GM12878 (cell line): ENCODE results near the gene SH3GL3. TPM values are rescaled to one million over a fixed set of nuclear protein-coding genes. Genes with fewer than 3 reads are reported as not detected.

ENCODE experiments used
- ATAC-seq: fragments of 200-7000 bp; cut with Tn5 transposase; 3 replicates; pipeline ENCODE4 v1.9.1; 2020; ENCODE audit warnings: mild to moderate bottlenecking, moderate library complexity
- BruUV-seq: library from RNA; stranded (reverse); fragments of 400-500 nt; replicated peaks from 2 replicates; lab custom pipeline; 2021; lab: Mats Ljungman, UMichigan
- CTCF ChIA-PET: fragments of 300-600 bp; sonication (Branson Sonifier 250); formaldehyde crosslinking; extraction: SDS; loops from one replicate; lab custom pipeline; 2021; ENCODE audit warnings: inconsistent platforms; lab: Yijun Ruan, JAX
- POLR2A ChIA-PET: fragments of 350-600 bp; formaldehyde crosslinking; extraction: SDS; loops from one replicate; lab custom pipeline; 2021; ENCODE audit warnings: inconsistent platforms; lab: Charles Lee
- RAD21 ChIA-PET: fragments of 300-600 bp; sonication (Branson Sonifier 250); formaldehyde crosslinking; loops from one replicate; lab custom pipeline; 2023; ENCODE audit warnings: antibody characterized with exemption; ENCODE audit not compliant: unreplicated experiment; lab: Charles Lee
- SMC1A ChIA-PET: fragments of 300-600 bp; sonication (Branson Sonifier 250); formaldehyde crosslinking; loops from one replicate; lab custom pipeline; 2023; ENCODE audit not compliant: unreplicated experiment, uncharacterized antibody; lab: Charles Lee
- DNase-seq: peaks from one replicate; pipeline ENCODE4 v3.0.0-alpha.2; 2011; ENCODE audit warnings: low read depth, low spot score
- FAIRE-seq: peaks from 3 replicates; lab custom pipeline; 2011; peaks lifted over from hg19 to GRCh38; lab: Jason Lieb, UNC
- H2AFZ ChIP-seq: 2 replicates; pipeline ENCODE4 v1.6.0; 2011; ENCODE audit warnings: low read depth, low read length, control low read depth; ENCODE audit not compliant: control insufficient read depth
- H3K27ac ChIP-seq: 2 replicates; pipeline ENCODE4 v1.5.1; 2011; ENCODE audit warnings: control low read depth; ENCODE audit not compliant: control insufficient read depth, insufficient read depth
- H3K27me3 ChIP-seq, 2 experiments: replicated peaks in 1 of 2; 2 replicates each; pipeline versions ENCODE4 v1.6.0 to v1.6.1; 2011; ENCODE audit warnings: low read length in 1 of 2; ENCODE audit not compliant: control insufficient read depth in 2 of 2, insufficient read depth in 2 of 2
- H3K36me3 ChIP-seq, 2 experiments: 2 replicates each; pipeline ENCODE4 v1.5.1; 2011; ENCODE audit warnings: low read length in 1 of 2; ENCODE audit not compliant: control insufficient read depth in 2 of 2, insufficient read depth in 2 of 2
- H3K4me1 ChIP-seq: 2 replicates; pipeline ENCODE4 v1.6.1; 2011; ENCODE audit warnings: mild to moderate bottlenecking, low read length, moderate library complexity, mixed read lengths; ENCODE audit not compliant: control insufficient read depth, insufficient read depth
- H3K4me2 ChIP-seq: 2 replicates; pipeline ENCODE4 v1.6.0; 2011; ENCODE audit warnings: control low read depth; ENCODE audit not compliant: control insufficient read depth, insufficient read depth
- H3K4me3 ChIP-seq: fragments of 200-600 bp; sonication (generic); 2 replicates; pipeline ENCODE4 v1.5.1; 2016
- H3K79me2 ChIP-seq: 2 replicates; pipeline ENCODE4 v1.6.0; 2011; ENCODE audit warnings: low read length; ENCODE audit not compliant: control insufficient read depth, insufficient read depth
- H3K9ac ChIP-seq: 2 replicates; pipeline ENCODE4 v1.8.0; 2011; ENCODE audit warnings: low read length, control low read depth, mixed read lengths; ENCODE audit not compliant: control insufficient read depth, insufficient read depth
- H3K9me3 ChIP-seq: replicated peaks from 3 replicates; pipeline ENCODE4 v1.5.1; 2011; ENCODE audit warnings: mild to moderate bottlenecking, low read length; ENCODE audit not compliant: control insufficient read depth, insufficient read depth
- H4K20me1 ChIP-seq: 2 replicates; pipeline ENCODE4 v1.6.0; 2011; ENCODE audit not compliant: control insufficient read depth, insufficient read depth
- BACH1 ChIP-seq: fragments of 450-650 bp; IDR thresholded peaks from 2 replicates; pipeline ENCODE4 v1.6.1; 2017; ENCODE audit warnings: mild to moderate bottlenecking, borderline replicate concordance
- CREM ChIP-seq: IDR thresholded peaks from 2 replicates; pipeline ENCODE4 v1.6.1; 2014; ENCODE audit warnings: antibody characterized with exemption, low read depth
- ELK1 ChIP-seq: IDR thresholded peaks from 2 replicates; pipeline ENCODE4 v1.6.1; 2012; ENCODE audit warnings: low read depth, low read length, improper control_type of control experiment
- LARP7 ChIP-seq: fragments of 450-650 bp; IDR thresholded peaks from 2 replicates; pipeline ENCODE4 v1.6.1; 2017; ENCODE audit warnings: mild to moderate bottlenecking
- MEF2B ChIP-seq: fragments of 450-650 bp; IDR thresholded peaks from 2 replicates; pipeline ENCODE4 v1.6.1; 2018; ENCODE audit warnings: mild to moderate bottlenecking, moderate library complexity; ENCODE audit not compliant: partially characterized antibody, poor library complexity, severe bottlenecking
- MYB ChIP-seq: fragments of 150-350 bp; IDR thresholded peaks from 2 replicates; pipeline ENCODE4 v1.6.1; 2014; ENCODE audit warnings: mild to moderate bottlenecking, low read depth, low read length, borderline replicate concordance
- NR2C1 ChIP-seq: fragments of 450-650 bp; IDR thresholded peaks from 2 replicates; pipeline ENCODE4 v1.6.1; 2017; ENCODE audit warnings: antibody characterized with exemption, mild to moderate bottlenecking, moderate library complexity
- PAX8 ChIP-seq: fragments of 450-650 bp; IDR thresholded peaks from 2 replicates; pipeline ENCODE4 v1.6.1; 2017; ENCODE audit warnings: mild to moderate bottlenecking, moderate library complexity
- POU2F2 ChIP-seq: IDR thresholded peaks from 3 replicates; pipeline ENCODE4 v1.6.1; 2011; ENCODE audit warnings: low read depth, mild to moderate bottlenecking, low read length, borderline replicate concordance
- RAD51 ChIP-seq: fragments of 450-650 bp; IDR thresholded peaks from 2 replicates; pipeline ENCODE4 v1.6.1; 2016; ENCODE audit warnings: moderate library complexity, mild to moderate bottlenecking, inconsistent platforms
- SMARCA5 ChIP-seq: fragments of 450-650 bp; IDR thresholded peaks from 2 replicates; pipeline ENCODE4 v1.6.1; 2017; ENCODE audit warnings: mild to moderate bottlenecking
- TCF12 ChIP-seq: IDR thresholded peaks from 2 replicates; pipeline ENCODE4 v1.6.1; 2011; ENCODE audit warnings: low read depth, mild to moderate bottlenecking, low read length
- TCF7 ChIP-seq: IDR thresholded peaks from 2 replicates; pipeline ENCODE4 v1.6.1; 2014; ENCODE audit warnings: antibody characterized with exemption, borderline replicate concordance
- WRNIP1 ChIP-seq: IDR thresholded peaks from 2 replicates; pipeline ENCODE4 v1.6.1; 2011; ENCODE audit warnings: low read depth, low read length, improper control_type of control experiment, borderline replicate concordance
- ZBED1 ChIP-seq: IDR thresholded peaks from 2 replicates; pipeline ENCODE4 v1.6.1; 2016; ENCODE audit warnings: borderline replicate concordance
- ZBTB4 ChIP-seq: fragments of 450-650 bp; formaldehyde crosslinking; IDR thresholded peaks from 2 replicates; pipeline ENCODE4 v1.4.0; 2022; ENCODE audit warnings: mild to moderate bottlenecking, moderate library complexity
- WGBS: methylation state at CpG from one replicate; pipeline ENCODE4 v1.1.6; 2016; ENCODE audit warnings: low lambda C conversion rate; ENCODE audit not compliant: insufficient replicate concordance, insufficient coverage; ENCODE audit errors: missing lambda C conversion rate; 5-methylcytosine and 5-hydroxymethylcytosine counted together
- in situ Hi-C: fragments of 300-500 bp; cut with MboI; formaldehyde crosslinking; loops from 9 replicates; pipeline ENCODE4 v1.14.3; 2018; ENCODE audit warnings: mixed read lengths
- intact Hi-C: fragments of 100-400 bp; cut with micrococcal nuclease; formaldehyde crosslinking; loops from one replicate; pipeline ENCODE4 v1.14.2; 2022; ENCODE audit not compliant: unreplicated experiment
- polyA plus RNA-seq, 11 experiments: library from polyadenylated mRNA; depleted of rRNA in 4 of 11; unstranded in 6 of 11; stranded (reverse) in 5 of 11; fragments of >200 nt; fragmentation: Nextera tagmentation in 4 of 11; fragmentation: Illumina TruSeq in 1 of 11; extraction: Ambion mirVana in 4 of 11; extraction: Trizol in 1 of 11; gene quantifications; 1 replicate in 1 of 11; 2 replicates in 10 of 11; pipeline versions ENCODE4 v1.2.1 to v1.2.3, GENCODE V29; 2011 to 2016; ENCODE audit warnings: inconsistent platforms in 2 of 11, missing spikeins in 2 of 11, low read depth in 1 of 11
- total RNA-seq, 4 experiments: library from RNA; depleted of rRNA in 3 of 4; stranded (reverse); fragments of >200 nt in 3 of 4; fragmentation: Illumina TruSeq in 1 of 4; extraction: Trizol in 1 of 4; gene quantifications; 2 replicates each; pipeline versions ENCODE4 v1.2.1 to v1.2.3, GENCODE V29; 2013 to 2021

Gene SH3GL3
- total and polyA plus RNA-seq, 10 of the 15 experiments (the other 5 are each of a cell fraction or from before 2014, with no cell fraction given), result not detected

GRCh38 chr15:83526319-83526718, 79.2 kb downstream of the SH3GL3 start:
- CTCF ChIA-PET, result no interaction called here
- Histone ChIP-seq H3K79me2 (no peaks in the 10 kb centered on the region), H2AFZ (no peak overlapping the region), H3K27me3 (no peaks in the 10 kb centered on the region), H3K9me3 (no peaks in the 10 kb centered on the region; the same call in 1 of the 3 replicates), H3K4me2 (no peak overlapping the region), H3K4me1 (no peaks in the 10 kb centered on the region), H3K27ac (no peak overlapping the region), H4K20me1 (no peaks in the 10 kb centered on the region; the same call in 1 of the 2 replicates), H3K4me3 (no peak overlapping the region), H3K36me3 (no peaks in the 10 kb centered on the region), H3K9ac (no peak overlapping the region)
- in situ Hi-C loops (no loop called here), intact Hi-C loops (no loop called here)
- TF ChIP-seq SMARCA5 (no peak), CREM (no peak), TCF12 (no peak), ELK1 (no peak), LARP7 (no peak), WRNIP1 (no peak), MEF2B (no peak), MYB (no peak), ZBED1 (no peak), NR2C1 (no peak), RAD51 (no peak), PAX8 (no peak), TCF7 (no peak), POU2F2 (no peak), ZBTB4 (CRISPR knock-in tag) (no peak), BACH1 (no peak)
- RAD21 ChIA-PET, result no interaction called here
- DNase-seq (no peak), FAIRE-seq (no peak), ATAC-seq (no peak)
- WGBS, result 2% methylated on average over 2 of the region's 2 CpGs
- BruUV-seq, result no TSS peak
- SMC1A ChIA-PET, result interaction anchor here (0.6 kb wide), 1 partner anchor 242 kb away, joined by 3 read pairs; no protein-coding TSS in a partner anchor
- POLR2A ChIA-PET, result no interaction called here
